ENCODE data around the gene ATG16L2.

GRCh38 chr11:72812604-72812966 lies 1.6 kb upstream of the ATG16L2 start:
- TF ChIP-seq CTCF (IDR thresholded peaks at IDR 0.05 in 4 of 5, conservative IDR thresholded peaks at IDR 0.05 in 1 of 5), result no peak
- no peak for TF ChIP-seq POLR2A (IDR thresholded peaks at IDR 0.05)
